Muscle layer of colon (tissue), 2 donors: ENCODE measurements around the gene DGKK.

Experiments used
- H3K27ac ChIP-seq: one replicate; pipeline ENCODE4 v1.7.0; 2013; ENCODE audit warnings: low read depth, mild to moderate bottlenecking, low read length, moderate library complexity
- H3K27me3 ChIP-seq, 2 donors: one replicate each; pipeline ENCODE4 v1.7.0; 2013; ENCODE audit warnings: low read length in 2 of 2, mild to moderate bottlenecking in 2 of 2; ENCODE audit not compliant: insufficient read depth in 2 of 2, control insufficient read depth in 1 of 2
- H3K36me3 ChIP-seq: one replicate; pipeline ENCODE4 v1.7.0; 2013; ENCODE audit warnings: mild to moderate bottlenecking, low read length; ENCODE audit not compliant: insufficient read depth
- H3K4me1 ChIP-seq: one replicate; pipeline ENCODE4 v1.7.0; 2013; ENCODE audit warnings: mild to moderate bottlenecking, low read length; ENCODE audit not compliant: insufficient read depth
- H3K4me3 ChIP-seq, 2 donors: one replicate each; pipeline ENCODE4 v1.7.0; 2013; ENCODE audit warnings: low read length in 2 of 2, low read depth in 1 of 2, mild to moderate bottlenecking in 1 of 2, moderate library complexity in 1 of 2
- H3K9ac ChIP-seq: one replicate; pipeline ENCODE4 v1.7.0; 2013; ENCODE audit warnings: low read length
- H3K9me3 ChIP-seq: one replicate; pipeline ENCODE4 v1.7.0; 2013; ENCODE audit warnings: mild to moderate bottlenecking, low read length
- donor health status: abdominal sarcoma.
- donor health status: Adenocarcinoma of cecum.

The DGKK gene

DNA sequence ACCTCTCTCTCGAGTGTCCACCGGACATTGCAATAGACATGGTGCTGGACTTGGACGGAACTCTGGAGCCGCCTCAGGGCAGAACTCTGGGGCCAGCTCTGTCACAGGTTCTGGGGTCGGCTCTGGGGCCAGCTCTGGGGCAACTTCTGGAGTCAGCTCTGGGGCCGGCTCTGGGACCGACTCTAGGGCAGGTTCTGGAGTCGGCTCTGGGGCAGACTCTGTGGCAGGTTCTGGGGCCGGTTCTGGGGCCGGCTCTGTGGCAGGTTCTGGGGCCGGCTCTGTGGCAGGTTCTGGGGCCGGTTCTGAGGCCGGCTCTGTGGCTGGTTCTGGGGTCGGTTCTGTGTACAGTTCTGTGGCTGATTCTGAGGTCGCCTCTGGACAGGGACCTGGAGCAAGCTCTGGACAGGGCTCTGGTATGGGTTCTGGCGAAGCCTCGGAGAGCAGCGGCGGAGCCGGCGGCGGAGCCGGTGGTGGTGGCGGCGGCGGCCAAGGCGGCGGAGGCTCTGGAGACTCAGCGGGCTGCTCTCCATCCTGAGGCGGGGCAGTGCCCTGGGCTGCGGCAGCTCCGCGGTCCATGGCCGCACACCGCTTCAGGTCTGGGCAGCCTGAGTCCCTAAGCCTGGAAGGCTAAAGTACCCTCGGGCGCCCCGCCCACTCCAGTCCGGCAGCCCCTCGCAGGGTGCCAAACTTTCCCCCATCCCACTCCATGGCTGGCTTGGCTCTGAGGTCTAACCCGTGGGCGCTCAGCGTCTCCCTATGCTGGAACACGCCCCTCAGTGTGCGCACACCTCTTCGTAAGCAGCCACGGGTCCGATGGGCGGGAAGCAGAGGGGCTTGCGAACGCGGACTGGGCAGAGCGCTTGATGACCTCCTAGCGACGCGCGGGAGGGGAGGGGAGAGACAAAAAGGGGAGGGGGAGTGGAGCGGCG, at the start of gene DGKK:
DGKK (minus strand) TSS at position 723 of the 929 bp plus-strand sequence; CDS start at position 576, 147 bp downstream.
- peaks cover 33 to 45% of the 10 kb centered on the region in 2 donors for H3K27me3 ChIP-seq
- no peak within 1 kb of the TSS for H3K9ac ChIP-seq
- no peaks in the 10 kb centered on the region for H3K9me3 ChIP-seq
- H3K4me3 ChIP-seq = no peak within 1 kb of the TSS
- H3K36me3 ChIP-seq = no peaks in the 10 kb centered on the region
- H3K4me1 ChIP-seq = no peaks in the 10 kb centered on the region
- H3K27ac ChIP-seq = no peak within 1 kb of the TSS

GRCh38 chrX:50514811-50515210, 44.2 kb upstream of the DGKK start:
- H3K27me3 ChIP-seq = no peaks in the 10 kb centered on the region
- no peak overlapping the region for H3K27ac ChIP-seq
- no peaks in the 10 kb centered on the region for H3K36me3 ChIP-seq
- H3K9me3 ChIP-seq = no peaks in the 10 kb centered on the region
- no peaks in the 10 kb centered on the region for H3K4me1 ChIP-seq
- no peak overlapping the region for H3K9ac ChIP-seq
- no peak overlapping the region for H3K4me3 ChIP-seq

GRCh38 chrX:50497114-50497513, 26.5 kb upstream of the DGKK start:
- H3K27me3 ChIP-seq = peaks cover 0 to 6% of the 10 kb centered on the region in 2 donors
- no peak overlapping the region for H3K4me3 ChIP-seq

GRCh38 chrX:50495616-50496015, 25.0 kb upstream of the DGKK start:
- H3K4me1 ChIP-seq = no peaks in the 10 kb centered on the region
- H3K36me3 ChIP-seq = no peaks in the 10 kb centered on the region
- H3K9me3 ChIP-seq = no peaks in the 10 kb centered on the region
- H3K27me3 ChIP-seq = peaks cover 0 to 6% of the 10 kb centered on the region in 2 donors
- H3K4me3 ChIP-seq = no peak overlapping the region
- H3K27ac ChIP-seq = no peak overlapping the region
- no peak overlapping the region for H3K9ac ChIP-seq

More at GRCh38 chrX:50497114-50497513, 26.5 kb upstream of the DGKK start:
- Histone ChIP-seq H3K36me3 (no peaks in the 10 kb centered on the region), H3K4me1 (no peaks in the 10 kb centered on the region), H3K9me3 (no peaks in the 10 kb centered on the region), H3K27ac (no peak overlapping the region), H3K9ac (no peak overlapping the region)

- no peaks in the 10 kb centered on the region for H3K9me3 ChIP-seq
- peaks cover 0 to 6% of the 10 kb centered on the region in 2 donors for H3K27me3 ChIP-seq
- no peak overlapping the region for H3K9ac ChIP-seq
- H3K4me3 ChIP-seq = no peak overlapping the region
- no peaks in the 10 kb centered on the region for H3K4me1 ChIP-seq
- no peaks in the 10 kb centered on the region for H3K36me3 ChIP-seq
- no peak overlapping the region for H3K27ac ChIP-seq
Observed at GRCh38 chrX:50492720-50493119, 22.1 kb upstream of the DGKK start.

- Histone ChIP-seq H3K9ac (no peak overlapping the region), H3K9me3 (no peaks in the 10 kb centered on the region), H3K4me3 (no peak overlapping the region)
Observed at GRCh38 chrX:50484662-50485061, 14.0 kb upstream of the DGKK start.

GRCh38 chrX:50483283-50483682, 12.7 kb upstream of the DGKK start:
- Histone ChIP-seq H3K27ac (no peak overlapping the region), H3K36me3 (no peaks in the 10 kb centered on the region), H3K9me3 (no peaks in the 10 kb centered on the region), H3K4me1 (no peaks in the 10 kb centered on the region), H3K9ac (no peak overlapping the region), H3K27me3 (peaks cover 0 to 15% of the 10 kb centered on the region in 2 donors), H3K4me3 (no peak overlapping the region)

More at GRCh38 chrX:50484662-50485061, 14.0 kb upstream of the DGKK start:
- Histone ChIP-seq H3K4me1 (no peaks in the 10 kb centered on the region), H3K27me3 (peaks cover 0 to 15% of the 10 kb centered on the region in 2 donors), H3K27ac (no peak overlapping the region), H3K36me3 (no peaks in the 10 kb centered on the region)

DNA sequence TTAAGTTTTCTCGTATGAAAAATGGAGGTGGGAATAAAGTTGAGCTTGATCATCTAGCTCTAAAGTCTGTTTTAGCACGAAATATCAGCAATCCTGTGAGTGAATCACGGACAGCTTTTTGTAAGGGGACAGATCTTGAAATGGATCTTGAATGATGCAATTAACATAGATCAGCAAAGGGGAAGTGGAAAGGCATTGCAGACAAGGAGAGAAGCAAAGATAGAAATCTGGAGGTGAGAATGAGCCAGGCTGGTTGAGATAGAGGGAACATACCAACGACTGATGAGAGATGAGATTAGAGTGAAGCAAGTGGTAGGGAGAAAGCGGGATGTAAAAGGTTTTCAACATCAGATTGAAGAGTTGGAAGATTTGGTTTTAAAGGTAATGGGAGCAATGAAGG, 4.6 kb upstream of the DGKK start:
- Histone ChIP-seq H3K9ac (no peak overlapping the region), H3K4me3 (no peak overlapping the region), H3K36me3 (no peaks in the 10 kb centered on the region), H3K4me1 (no peaks in the 10 kb centered on the region), H3K27ac (no peak overlapping the region), H3K27me3 (peaks cover 19 to 22% of the 10 kb centered on the region in 2 donors), H3K9me3 (no peaks in the 10 kb centered on the region)

DNA sequence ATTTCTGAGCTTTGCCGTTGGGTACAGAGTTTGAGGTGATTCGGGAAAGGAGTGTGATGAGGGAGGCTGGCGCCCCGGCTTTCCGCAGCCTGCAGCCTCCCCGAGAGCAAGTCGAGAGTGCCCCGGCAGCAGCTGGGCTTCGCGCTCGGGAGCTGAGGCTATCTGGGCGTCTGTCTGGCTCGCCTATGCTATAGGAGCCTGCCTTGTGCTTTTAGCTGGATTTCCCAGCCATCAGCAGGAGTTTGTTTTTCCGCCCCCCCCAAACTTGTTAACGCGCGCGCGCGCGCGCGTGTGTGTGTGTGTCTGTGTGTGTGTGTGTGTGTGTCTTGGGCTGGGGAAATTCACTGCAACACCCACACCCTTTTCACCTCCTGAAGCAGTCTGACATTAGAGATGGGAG, 765 bp upstream of the DGKK start:
- peaks cover 33 to 40% of the 10 kb centered on the region in 2 donors for H3K27me3 ChIP-seq
- H3K36me3 ChIP-seq = no peaks in the 10 kb centered on the region
- H3K9ac ChIP-seq = no peak overlapping the region
- H3K9me3 ChIP-seq = no peaks in the 10 kb centered on the region
- H3K4me3 ChIP-seq = no peak overlapping the region
- no peaks in the 10 kb centered on the region for H3K4me1 ChIP-seq
- no peak overlapping the region for H3K27ac ChIP-seq

DNA sequence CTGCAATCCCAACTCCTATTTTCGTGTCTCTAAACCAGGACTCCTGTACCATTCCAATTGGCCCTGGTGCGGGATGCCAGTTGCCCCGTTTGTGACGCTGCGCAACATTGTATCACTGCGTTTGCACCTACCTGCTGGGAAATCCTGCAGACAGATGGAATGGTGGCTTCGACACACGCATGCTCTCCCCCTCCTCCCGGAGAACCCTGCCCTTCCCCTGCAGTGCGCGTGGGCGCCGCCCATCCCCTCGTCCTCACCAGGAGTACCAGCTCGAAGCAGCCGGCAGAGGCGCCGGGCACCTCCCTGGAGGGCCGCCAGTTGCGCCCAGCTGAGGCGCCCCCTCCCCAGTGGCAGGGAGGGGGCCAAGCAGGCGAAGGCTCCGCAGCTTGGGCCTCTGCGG, 1.4 kb downstream of the DGKK start:
- Histone ChIP-seq H3K9me3 (no peaks in the 10 kb centered on the region), H3K4me3 (no peak overlapping the region), H3K4me1 (no peaks in the 10 kb centered on the region), H3K36me3 (no peaks in the 10 kb centered on the region), H3K9ac (no peak overlapping the region), H3K27me3 (peaks cover 39 to 53% of the 10 kb centered on the region in 2 donors), H3K27ac (no peak overlapping the region)

DNA sequence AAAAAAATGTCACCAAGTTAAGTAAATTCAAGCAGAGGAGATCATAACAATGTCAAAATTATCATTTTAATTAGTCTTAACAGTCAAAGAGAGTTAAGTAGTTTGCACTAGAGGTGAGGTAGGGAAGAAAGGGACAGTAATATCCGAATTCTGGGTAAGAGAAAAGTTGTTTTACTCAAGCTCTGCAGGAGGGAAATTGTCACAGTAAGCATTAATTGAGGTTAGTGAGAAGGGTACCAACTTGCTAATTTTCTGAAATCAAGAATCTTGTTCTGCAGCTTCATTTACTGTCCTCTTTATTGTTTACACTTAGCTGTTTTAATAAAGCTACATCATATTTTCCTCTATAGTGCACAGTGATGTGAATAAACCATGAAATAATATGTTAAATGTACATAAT, 11.0 kb downstream of the DGKK start:
- Histone ChIP-seq H3K27me3 (peaks cover 3 to 15% of the 10 kb centered on the region in 2 donors), H3K4me1 (no peaks in the 10 kb centered on the region), H3K36me3 (no peaks in the 10 kb centered on the region), H3K9ac (no peak overlapping the region), H3K9me3 (no peaks in the 10 kb centered on the region), H3K4me3 (no peak overlapping the region), H3K27ac (no peak overlapping the region)

GRCh38 chrX:50458483-50458882, 12.1 kb downstream of the DGKK start:
- H3K27me3 ChIP-seq = peaks cover 0 to 10% of the 10 kb centered on the region in 2 donors
- no peak overlapping the region for H3K4me3 ChIP-seq
- H3K4me1 ChIP-seq = no peaks in the 10 kb centered on the region
- no peak overlapping the region for H3K27ac ChIP-seq
- no peaks in the 10 kb centered on the region for H3K36me3 ChIP-seq
- no peak overlapping the region for H3K9ac ChIP-seq
- H3K9me3 ChIP-seq = no peaks in the 10 kb centered on the region
